ENCODE data around the gene MBOAT7. TPM values are rescaled to one million over a fixed set of nuclear protein-coding genes. Genes with fewer than 3 reads are reported as not detected.

The MBOAT7 gene
- total and polyA plus RNA-seq, 11 donors, result 9.8 to 37.3 (median 19.6) TPM

GRCh38 chr19:54137699-54138488 is 51.5 kb downstream of the MBOAT7 start, which contains the start of gene CNOT3:
Gene CNOT3, plus strand, starts transcription at chr19:54137762. Its CDS starts 5,217 bp downstream, at chr19:54142979.
- ATAC-seq, result no peak
- Histone ChIP-seq H3K4me1 (peaks cover 5 to 48% (median 36%) of the 10 kb centered on the region in 12 donors), H3K27me3 (peaks cover 0 to 3% (median 0%) of the 10 kb centered on the region in 9 donors), H3K4me3 (peak within 1 kb of the TSS; percentile 74 to 100 (median 96)), H3K36me3 (peaks cover 0 to 29% (median 11%) of the 10 kb centered on the region in 9 donors), H3K27ac (peak within 1 kb of the TSS; percentile 86 to 100 (median 95)), H3K9me3 (no peaks in the 10 kb centered on the region)
- WGBS, 4 donors, result 0 to 1% (median 1%) methylated on average over 27 to 103 of the region's 103 CpGs
- DNase-seq, result no peak
- intact Hi-C loops (cut with DNase I), result loop anchor here in 1 of 10 donors (1.0 to 2.0 kb wide), 4 partner anchors 21 to 52 kb away; partner anchors contain the start of genes LENG1, NDUFA3, PRPF31 and TFPT
- TF ChIP-seq POLR2A (IDR thresholded peaks at IDR 0.05) (peak; percentile 89 to 94), CTCF (IDR thresholded peaks at IDR 0.05) (peak in 3 of 12 donors; percentile 6 to 9 (median 8))

GRCh38 chr19:54136864-54137698 is 52.3 kb downstream of the MBOAT7 start:
- ATAC-seq (peak; percentile 91 to 95 (median 94)), DNase-seq (peak; percentile 99 to 100 (median 100))
- Histone ChIP-seq H3K27me3 (peaks cover 0 to 3% (median 0%) of the 10 kb centered on the region in 9 donors), H3K4me1 (peaks cover 5 to 48% (median 36%) of the 10 kb centered on the region in 12 donors), H3K4me3 (peak overlapping the region; percentile 74 to 100 (median 96)), H3K27ac (peak overlapping the region; percentile 31 to 100 (median 95)), H3K36me3 (peaks cover 0 to 23% (median 8%) of the 10 kb centered on the region in 9 donors), H3K9me3 (no peaks in the 10 kb centered on the region)
- intact Hi-C loops (cut with DNase I), result loop anchor here in 1 of 10 donors (1.0 to 2.0 kb wide), 4 partner anchors 22 to 53 kb away; partner anchors contain the start of genes LENG1, NDUFA3, PRPF31 and TFPT
- 1% methylated on average over 41 to 46 of the region's 46 CpGs for WGBS, 4 donors
- no peak for TF ChIP-seq CTCF (IDR thresholded peaks at IDR 0.05)
- no peak for TF ChIP-seq POLR2A (IDR thresholded peaks at IDR 0.05)

- DNase-seq (no peak), ATAC-seq (no peak)
- Histone ChIP-seq H3K4me3 (peak overlapping the region; percentile 0 to 98 (median 49)), H3K36me3 (peaks cover 0 to 27% (median 14%) of the 10 kb centered on the region in 9 donors), H3K9me3 (no peaks in the 10 kb centered on the region), H3K27ac (peak overlapping the region in 11 of 12 donors; percentile 17 to 68 (median 47)), H3K4me1 (peaks cover 5 to 44% (median 34%) of the 10 kb centered on the region in 12 donors), H3K27me3 (peaks cover 0 to 3% (median 0%) of the 10 kb centered on the region in 9 donors)
- WGBS, 4 donors, result 4 to 9% (median 5%) methylated on average over 29 to 30 of the region's 30 CpGs
- no peak for TF ChIP-seq CTCF (IDR thresholded peaks at IDR 0.05)
- TF ChIP-seq POLR2A (IDR thresholded peaks at IDR 0.05), result no peak
- intact Hi-C loops (cut with DNase I), result loop anchor here in 1 of 10 donors (2.0 kb wide), 1 partner anchor 33 kb away; the partner anchor contains the start of gene NDUFA3
Observed at GRCh38 chr19:54136086-54136863, 53.1 kb downstream of the MBOAT7 start.
